ENCODE data around the gene STK32C.
"Not testable (repeated sequence)": the region's sequence is repeated elsewhere in the genome, so short reads cannot be mapped to it uniquely, and the experiment has no call there.

The STK32C gene

GRCh38 chr10:132169031-132169765 lies 138.6 kb downstream of the STK32C start:
- DNase-seq (ENCODE audit: low read depth in 2 of 2): no peak

- DNase-seq (ENCODE audit: low read depth in 2 of 2): no peak
Observed at GRCh38 chr10:132168571-132169030, 139.1 kb downstream of the STK32C start.

DNA sequence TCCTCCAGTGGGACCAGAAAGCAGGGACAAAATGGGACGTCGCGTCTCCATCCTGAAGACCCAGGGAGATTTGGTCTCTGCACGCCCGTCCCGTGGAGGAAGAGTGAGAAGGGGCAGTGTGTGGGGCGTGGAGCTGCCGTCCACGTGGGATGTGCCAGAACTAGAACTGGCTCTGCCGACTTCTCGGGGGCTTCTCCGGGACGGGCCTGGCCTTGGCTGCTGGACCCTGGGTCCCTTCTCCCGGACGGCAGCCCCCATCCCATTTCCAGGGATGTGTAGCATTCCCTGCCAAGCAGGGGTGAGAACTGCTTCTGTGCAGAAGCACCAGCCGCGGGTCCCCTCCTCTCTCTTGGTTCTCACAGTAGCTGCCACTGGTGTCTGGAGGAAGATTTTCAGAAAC lies 139.8 kb downstream of the STK32C start:
- DNase-seq (ENCODE audit: low read depth in 2 of 2): no peak

- no peak for DNase-seq (ENCODE audit: low read depth in 2 of 2)
Observed at GRCh38 chr10:132167041-132167674, 140.6 kb downstream of the STK32C start.

- no peak for DNase-seq (ENCODE audit: low read depth in 2 of 2)
Observed at GRCh38 chr10:132166216-132166950, 141.4 kb downstream of the STK32C start.

- no peak for DNase-seq (ENCODE audit: low read depth in 2 of 2)
Observed at GRCh38 chr10:132165416-132165980, 142.3 kb downstream of the STK32C start.

- no peak for DNase-seq (ENCODE audit: low read depth in 2 of 2)
Observed at GRCh38 chr10:132164761-132165278, 142.9 kb downstream of the STK32C start.

DNA sequence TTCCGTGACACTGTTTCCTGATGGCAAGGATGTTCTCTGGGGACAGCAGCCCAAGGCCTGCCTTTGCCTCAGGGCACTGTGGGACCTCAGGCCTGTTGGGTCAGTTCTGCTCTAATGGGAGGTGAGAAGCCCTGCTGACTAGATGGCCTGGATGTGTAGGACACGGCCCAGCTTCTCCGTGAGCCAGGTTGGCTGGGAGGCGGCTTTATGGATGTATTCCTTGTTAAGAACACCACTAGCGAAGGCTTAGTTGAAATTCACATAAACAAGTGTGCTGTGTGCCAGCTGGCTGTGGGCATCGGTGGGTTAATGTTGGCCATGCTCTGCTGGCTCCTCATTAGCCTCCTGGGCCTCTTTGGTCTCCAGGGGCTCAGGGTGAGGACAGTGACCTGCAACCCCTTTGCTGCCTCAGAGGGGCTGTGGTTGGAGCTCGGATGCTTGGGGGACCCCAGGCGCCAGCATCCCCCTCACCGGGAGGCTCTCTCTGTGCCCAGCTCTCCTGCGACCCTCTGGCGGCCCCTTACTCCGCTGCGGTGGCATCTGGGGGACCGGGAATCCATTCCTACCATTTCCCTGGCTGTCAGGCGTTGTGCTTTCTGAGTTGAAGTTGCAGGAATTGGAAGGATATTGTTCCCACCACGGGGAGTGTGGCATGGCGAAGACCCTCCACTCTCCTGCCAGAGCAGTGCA lies 143.8 kb downstream of the STK32C start:
- no peak for DNase-seq (ENCODE audit: low read depth in 2 of 2)

DNA sequence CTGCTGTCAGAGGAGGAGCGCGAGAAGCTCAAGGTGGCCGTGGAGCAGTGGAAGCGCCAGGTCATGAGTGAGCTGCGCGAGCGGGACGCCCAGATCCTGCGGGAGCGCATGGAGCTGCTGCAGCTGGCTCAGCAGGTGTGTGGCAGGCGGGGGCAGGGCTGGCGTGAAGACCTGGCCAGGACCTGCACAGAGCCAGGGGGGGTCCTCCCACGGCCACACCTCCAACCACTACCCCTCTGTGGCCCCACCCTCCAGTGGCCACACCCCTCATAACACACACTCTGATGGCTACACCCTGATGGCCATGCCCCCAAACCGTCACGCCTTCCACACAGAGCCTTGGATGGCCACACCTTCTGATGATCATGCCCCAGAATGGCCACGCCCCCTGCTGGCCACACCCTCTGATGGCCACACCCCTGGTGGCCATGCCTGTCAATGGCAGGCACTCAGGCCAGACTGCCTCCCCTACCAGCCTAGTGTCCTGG lies 144.4 kb downstream of the STK32C start:
- no peak for DNase-seq (ENCODE audit: low read depth in 2 of 2)

DNA sequence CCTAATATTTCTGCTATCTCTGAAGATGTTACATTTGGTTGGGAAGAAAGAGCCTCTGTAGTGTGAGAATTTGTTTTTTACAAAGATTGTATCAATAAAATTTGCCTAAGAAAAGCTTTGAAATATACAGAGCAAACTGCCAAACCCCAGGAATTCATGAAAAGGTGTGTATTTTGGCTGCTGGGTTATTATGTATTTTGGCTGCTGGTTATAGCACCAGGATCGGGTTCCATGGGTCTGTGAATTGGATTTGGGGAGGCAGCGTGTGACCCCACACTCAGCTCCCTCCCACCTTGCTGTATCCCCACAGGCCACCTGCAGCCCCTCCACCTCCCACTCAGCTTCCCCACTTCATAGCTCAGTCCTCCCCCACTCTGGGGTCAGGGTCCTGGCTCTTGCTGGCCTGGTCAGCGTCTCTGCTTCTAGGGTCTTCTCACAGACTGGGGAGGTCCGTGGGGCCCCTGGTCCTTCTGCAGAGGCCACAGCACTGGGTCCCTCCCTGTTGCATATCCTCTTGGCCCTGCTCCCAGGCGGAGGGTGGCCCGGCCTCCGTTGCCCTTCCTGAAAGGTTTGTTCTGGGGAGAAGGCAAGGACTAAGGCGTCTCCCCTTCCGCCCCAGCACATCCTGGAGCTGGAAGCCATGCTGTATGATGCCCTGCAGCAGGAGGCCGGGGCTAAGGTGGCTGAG lies 145.0 kb downstream of the STK32C start:
- no peak for DNase-seq (ENCODE audit: low read depth in 2 of 2)

DNA sequence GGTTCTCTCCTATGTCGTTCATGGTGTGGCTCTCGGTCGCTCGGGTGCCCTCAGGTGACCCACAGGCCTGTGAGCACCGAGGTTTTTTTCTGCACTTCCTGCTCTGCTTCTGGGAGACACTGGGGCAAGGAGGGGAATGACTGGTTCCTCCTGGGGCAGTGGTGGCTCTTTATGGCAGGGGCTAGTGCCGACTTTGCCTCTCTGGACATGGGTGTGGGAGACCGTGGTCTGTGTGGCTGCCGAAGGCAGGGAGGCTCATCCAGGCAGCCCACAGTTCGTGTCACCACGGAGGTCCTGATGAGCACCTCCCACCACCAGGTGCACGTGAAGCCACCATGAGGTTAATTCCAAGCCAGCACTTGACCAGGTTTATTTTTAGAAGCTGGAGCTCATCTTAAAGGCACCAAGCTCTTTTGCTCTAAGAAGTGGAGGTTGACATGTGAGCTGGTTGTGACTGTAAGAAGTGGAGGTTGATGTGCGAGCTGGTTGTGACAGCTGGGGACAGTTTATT lies 145.7 kb downstream of the STK32C start:
- DNase-seq (ENCODE audit: low read depth in 2 of 2): no peak

DNA sequence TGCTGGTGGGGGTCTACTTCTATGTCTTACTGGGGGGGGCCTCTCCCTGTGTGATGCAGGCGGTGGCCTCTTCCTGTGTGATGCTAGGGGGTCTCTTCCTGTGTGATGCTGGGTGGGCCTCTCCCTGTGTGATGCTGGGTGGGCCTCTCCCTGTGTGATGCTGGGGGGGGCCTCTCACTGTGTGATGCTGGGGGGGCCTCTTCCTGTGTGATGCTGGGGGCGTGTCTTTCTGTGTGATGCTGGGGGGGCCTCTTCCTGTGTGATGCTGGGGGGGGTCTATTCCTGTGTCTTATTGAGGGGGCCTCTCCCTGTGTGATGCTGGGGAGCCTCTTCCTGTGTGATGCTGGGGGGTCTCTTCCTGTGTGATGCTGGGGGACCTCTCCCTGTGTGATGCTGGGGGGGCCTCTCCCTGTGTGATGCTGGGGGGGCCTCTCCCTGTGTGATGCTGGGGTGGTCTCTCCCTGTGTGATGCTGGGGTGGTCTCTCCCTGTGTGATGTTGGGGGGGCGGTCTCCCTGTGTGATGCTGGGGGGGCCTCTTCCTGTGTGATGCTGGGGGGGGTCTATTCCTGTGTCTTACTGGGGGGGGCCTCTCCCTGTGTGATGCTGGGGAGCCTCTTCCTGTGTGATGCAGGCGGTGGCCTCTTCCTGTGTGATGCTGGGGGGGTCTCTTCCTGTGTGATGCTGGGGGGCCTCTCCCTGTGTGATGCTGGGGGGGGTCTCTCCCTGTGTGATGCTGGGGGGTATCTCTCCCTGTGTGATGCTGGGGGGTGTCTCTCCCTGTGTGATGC lies 146.7 kb downstream of the STK32C start:
- not testable (repeated sequence) for DNase-seq (ENCODE audit: low read depth in 2 of 2)

- DNase-seq (ENCODE audit: low read depth in 2 of 2): not testable (repeated sequence)
Observed at GRCh38 chr10:132160231-132160630, 147.5 kb downstream of the STK32C start.

GRCh38 chr10:132159302-132160230 lies 148.2 kb downstream of the STK32C start:
- not testable (repeated sequence) for DNase-seq (ENCODE audit: low read depth in 2 of 2)

DNA sequence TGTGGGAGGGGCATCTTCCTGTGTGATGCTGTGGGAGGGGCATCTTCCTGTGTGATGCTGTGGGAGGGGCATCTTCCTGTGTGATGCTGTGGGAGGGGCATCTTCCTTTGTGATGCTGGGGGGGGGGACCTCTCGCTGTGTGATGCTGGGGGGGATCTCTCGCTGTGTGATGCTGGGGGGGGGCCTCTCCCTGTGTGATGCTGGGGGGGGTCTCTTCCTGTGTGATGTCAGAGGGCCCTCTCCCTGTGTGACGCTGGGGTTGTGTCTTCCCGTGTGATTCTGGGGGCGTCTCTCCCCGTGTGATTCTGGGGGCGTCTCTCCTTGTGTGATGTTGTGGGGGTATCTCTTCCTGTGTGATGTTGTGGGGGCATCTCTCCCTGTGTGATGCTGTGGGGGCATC lies 148.9 kb downstream of the STK32C start:
- DNase-seq (ENCODE audit: low read depth in 2 of 2): no peak

DNA sequence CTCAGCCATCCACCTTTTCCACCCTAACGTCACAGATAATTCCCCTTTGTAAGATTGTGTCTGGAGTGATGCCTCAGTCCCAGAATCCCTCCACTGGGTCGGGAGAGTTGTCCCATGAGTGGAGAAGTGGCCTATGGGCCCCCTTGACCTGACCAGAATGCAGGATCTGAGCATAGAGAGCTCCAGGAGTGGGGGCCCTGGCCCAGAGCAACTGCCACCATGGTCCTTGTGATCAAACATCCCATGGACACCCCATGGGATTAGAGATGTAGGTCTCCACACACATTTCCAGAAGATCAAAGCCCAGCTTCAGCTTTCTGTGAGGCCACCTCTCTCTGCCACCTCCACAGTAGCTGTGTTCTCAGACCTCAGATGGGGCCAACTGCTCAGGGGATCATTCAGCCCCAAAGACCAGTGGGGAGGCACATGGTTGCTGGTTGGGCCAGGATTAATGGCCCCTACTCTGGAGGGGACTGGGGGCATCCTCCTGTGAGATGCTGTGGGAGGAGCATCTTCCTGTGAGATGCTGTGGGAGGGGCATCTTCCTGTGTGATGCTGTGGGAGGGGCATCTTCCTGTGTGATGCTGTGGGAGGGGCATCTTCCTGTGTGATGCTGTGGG lies 149.5 kb downstream of the STK32C start:
- no peak for DNase-seq (ENCODE audit: low read depth in 2 of 2)
